NCI-H460 (cell line): ENCODE measurements around the gene ARL2. TPM values are rescaled to one million over a fixed set of nuclear protein-coding genes. Genes with fewer than 3 reads are reported as not detected.

Experiments
- DNase-seq: peaks from one replicate; pipeline ENCODE4 v3.0.0-alpha.2; 2016; ENCODE audit warnings: low read depth; ENCODE audit errors: extremely low read depth
- small RNA-seq, 2 experiments: library from RNA; depleted of rRNA; stranded (forward); fragments of <200 nt; gene quantifications; one replicate each; pipeline ENCODE3, GENCODE V24; 2014
- total RNA-seq: library from RNA; depleted of rRNA; stranded (reverse); fragments of >200 nt; shearing (Covaris generic); gene quantifications from 2 replicates; pipeline ENCODE4 v1.2.3, GENCODE V29; 2014; rRNA removed

ARL2 gene
- total RNA-seq, 1 experiment from 2014 or later = 76.9 TPM

GRCh38 chr11:65069217-65069616 is 55.3 kb downstream of the ARL2 start:
- DNase-seq = no peak

Small RNA genes lying within 50 kb of the gene (small RNA-seq; reads per million reads assigned to genes)
- gene MIR6879 (0 reads per million in 2 experiments), gene SNX15 (0.02 to 0.59 reads per million in 2 experiments)

Other genes with a start within 250 kb of the ARL2 start
- 72.2 and 90.0 TPM in 2 replicates for gene SF1, start 235.6 kb upstream of the ARL2 start, total RNA-seq
- gene MAP4K2, start 210.9 kb upstream of the ARL2 start, total RNA-seq = 7.3 and 12.1 TPM in 2 replicates
- 11.8 and 14.0 TPM in 2 replicates for gene MEN1, start 203.6 kb upstream of the ARL2 start, total RNA-seq
- 0.02 TPM in 1 of 2 replicates, not detected in the other for gene CDC42BPG, start 169.5 kb upstream of the ARL2 start, total RNA-seq
- gene EHD1, start 135.5 kb upstream of the ARL2 start, total RNA-seq = 20.5 and 29.1 TPM in 2 replicates
- 6.5 and 7.1 TPM in 2 replicates for gene ATG2A, start 97.0 kb upstream of the ARL2 start, total RNA-seq
- 6.8 and 9.7 TPM in 2 replicates for gene PPP2R5B, start 89.5 kb upstream of the ARL2 start, total RNA-seq
- gene GPHA2, start 78.3 kb upstream of the ARL2 start, total RNA-seq = not detected in 2 replicates
- gene MAJIN, start 42.1 kb upstream of the ARL2 start, total RNA-seq = 0.63 TPM in 1 of 2 replicates, not detected in the other
- 1.6 TPM in 2 replicates for gene BATF2, start 17.2 kb upstream of the ARL2 start, total RNA-seq
- gene SNX15, start 13.3 kb downstream of the ARL2 start, total RNA-seq = 16.8 TPM in 2 replicates
- gene SAC3D1, start 27.1 kb downstream of the ARL2 start, total RNA-seq = 8.6 and 10.1 TPM in 2 replicates
- not detected in 2 replicates for gene NAALADL1, start 44.4 kb downstream of the ARL2 start, total RNA-seq
- 20.3 and 25.2 TPM in 2 replicates for gene CDCA5, start 69.9 kb downstream of the ARL2 start, total RNA-seq
- gene ZFPL1, start 70.1 kb downstream of the ARL2 start, total RNA-seq = 26.6 and 28.0 TPM in 2 replicates
- 50.3 and 60.0 TPM in 2 replicates for gene VPS51, start 82.1 kb downstream of the ARL2 start, total RNA-seq
- gene TM7SF2, start 97.7 kb downstream of the ARL2 start, total RNA-seq = 4.2 and 4.6 TPM in 2 replicates
- gene ZNHIT2, start 103.5 kb downstream of the ARL2 start, total RNA-seq = 10.3 and 12.3 TPM in 2 replicates
- 345 and 467 TPM in 2 replicates for gene FAU, start 108.0 kb downstream of the ARL2 start, total RNA-seq
- gene MRPL49, start 108.2 kb downstream of the ARL2 start, total RNA-seq = 50.8 and 62.0 TPM in 2 replicates
- gene SYVN1, start 120.4 kb downstream of the ARL2 start, total RNA-seq = 12.9 and 15.7 TPM in 2 replicates
- not detected in 2 replicates for gene SPDYC, start 156.1 kb downstream of the ARL2 start, total RNA-seq
- 42.2 and 46.7 TPM in 2 replicates for gene CAPN1, start 167.8 kb downstream of the ARL2 start, total RNA-seq
- gene POLA2, start 247.8 kb downstream of the ARL2 start, total RNA-seq = 3.4 and 7.0 TPM in 2 replicates